ENCODE data around the gene RABGGTB.
"Not testable (repeated sequence)": the region's sequence is repeated elsewhere in the genome, so short reads cannot be mapped to it uniquely, and the experiment has no call there.

The RABGGTB gene

GRCh38 chr1:75823596-75823995, 37.5 kb downstream of the RABGGTB start:
- not testable (repeated sequence) for H3K4me1 ChIP-seq (ENCODE audit: control insufficient read depth, insufficient read depth, low read length); H3K36me3 ChIP-seq (ENCODE audit: control insufficient read depth, insufficient read depth, low read length); H3K27ac ChIP-seq (ENCODE audit: insufficient read depth, low read depth, low read length, poor library complexity, severe bottlenecking); H3K4me3 ChIP-seq (ENCODE audit: insufficient read depth, low read depth, low read length); H3K27me3 ChIP-seq (ENCODE audit: control insufficient read depth, insufficient read depth, low read length, poor library complexity, severe bottlenecking); H3K9me3 ChIP-seq (ENCODE audit: control insufficient read depth, low read length)
- WGBS, 2 experiments: 74 to 91% methylated on average over 1 of the region's 1 CpG

- no peaks in the 10 kb centered on the region for H3K9me3 ChIP-seq (ENCODE audit: control insufficient read depth, low read length)
- no peaks in the 10 kb centered on the region for H3K4me1 ChIP-seq (ENCODE audit: control insufficient read depth, insufficient read depth, low read length)
- H3K27me3 ChIP-seq (ENCODE audit: control insufficient read depth, insufficient read depth, low read length, poor library complexity, severe bottlenecking): no peaks in the 10 kb centered on the region
- WGBS, 2 experiments: 62 to 94% methylated on average over 1 to 2 of the region's 2 CpGs
- H3K27ac ChIP-seq (ENCODE audit: insufficient read depth, low read depth, low read length, poor library complexity, severe bottlenecking): no peak overlapping the region
- no peak overlapping the region for H3K4me3 ChIP-seq (ENCODE audit: insufficient read depth, low read depth, low read length)
- H3K36me3 ChIP-seq (ENCODE audit: control insufficient read depth, insufficient read depth, low read length): no peaks in the 10 kb centered on the region
These were observed 50.6 kb downstream of the RABGGTB start for GRCh38 chr1:75836528-75837100.

- H3K27me3 ChIP-seq (ENCODE audit: control insufficient read depth, insufficient read depth, low read length, poor library complexity, severe bottlenecking): no peaks in the 10 kb centered on the region
- H3K4me3 ChIP-seq (ENCODE audit: insufficient read depth, low read depth, low read length): no peak overlapping the region
- WGBS, 2 experiments: 87 to 92% methylated on average over 2 of the region's 2 CpGs
- H3K4me1 ChIP-seq (ENCODE audit: control insufficient read depth, insufficient read depth, low read length): no peaks in the 10 kb centered on the region
- H3K9me3 ChIP-seq (ENCODE audit: control insufficient read depth, low read length): no peaks in the 10 kb centered on the region
- H3K36me3 ChIP-seq (ENCODE audit: control insufficient read depth, insufficient read depth, low read length): no peaks in the 10 kb centered on the region
- H3K27ac ChIP-seq (ENCODE audit: insufficient read depth, low read depth, low read length, poor library complexity, severe bottlenecking): no peak overlapping the region
These were observed 52.0 kb downstream of the RABGGTB start for GRCh38 chr1:75838079-75838478.

GRCh38 chr1:75841421-75841820, 55.4 kb downstream of the RABGGTB start:
- Histone ChIP-seq H3K27ac (ENCODE audit: insufficient read depth, low read depth, low read length, poor library complexity, severe bottlenecking) (no peak overlapping the region), H3K4me1 (ENCODE audit: control insufficient read depth, insufficient read depth, low read length) (no peaks in the 10 kb centered on the region)

More at GRCh38 chr1:75841421-75841820, 55.4 kb downstream of the RABGGTB start:
- no peaks in the 10 kb centered on the region for H3K27me3 ChIP-seq (ENCODE audit: control insufficient read depth, insufficient read depth, low read length, poor library complexity, severe bottlenecking)
- no peaks in the 10 kb centered on the region for H3K9me3 ChIP-seq (ENCODE audit: control insufficient read depth, low read length)
- H3K4me3 ChIP-seq (ENCODE audit: insufficient read depth, low read depth, low read length): no peak overlapping the region
- no peaks in the 10 kb centered on the region for H3K36me3 ChIP-seq (ENCODE audit: control insufficient read depth, insufficient read depth, low read length)
